ENCODE measurements around the gene TRAPPC14. TPM values are rescaled to one million over a fixed set of nuclear protein-coding genes. Genes with fewer than 3 reads are reported as not detected.

Gene TRAPPC14
- total and polyA plus RNA-seq, 9 of the 15 experiments (the other 6 are each of a cell fraction or from before 2014, with no cell fraction given), result 0.42 to 45.9 (median 18.2) TPM

DNA sequence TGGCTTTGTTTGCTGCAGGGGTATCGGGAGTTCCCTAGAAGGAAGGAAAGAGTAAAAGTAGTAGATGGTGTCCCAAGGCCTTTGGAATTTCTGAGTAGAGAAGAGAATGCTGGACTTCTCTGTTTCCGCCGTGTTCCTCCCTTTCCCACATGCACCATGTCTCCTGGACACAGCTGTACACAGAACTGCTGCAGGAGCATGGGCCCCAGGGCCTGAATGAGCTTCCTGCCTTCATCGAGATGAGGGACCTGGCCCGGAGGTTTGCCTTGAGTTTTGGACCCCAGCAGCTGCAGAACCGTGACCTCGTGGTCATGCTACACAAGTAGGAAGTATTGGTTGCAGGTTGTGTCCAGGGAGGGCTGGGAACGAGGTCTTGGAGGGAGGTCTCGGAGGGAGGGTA lies 45.9 kb upstream of the TRAPPC14 start:
- H3K79me2 ChIP-seq (ENCODE audit: control insufficient read depth, insufficient read depth, low read length), result no peaks in the 10 kb centered on the region
- H3K9ac ChIP-seq (ENCODE audit: insufficient read depth in 1 of 2, low read depth in 2 of 2, low read length in 2 of 2), result peak overlapping the region in 1 of 2 experiments; percentile 56; a peak in 1 of 4 replicates
- FAIRE-seq, result no peak
- H2AFZ ChIP-seq (ENCODE audit: low read depth, low read length), result no peak overlapping the region
- intact Hi-C loops (cut with micrococcal nuclease) (no loop called here), in situ Hi-C loops (cut with MboI) (no loop called here)
- TF ChIP-seq ZNF695 (CRISPR knock-in tag; IDR thresholded peaks at IDR 0.05) (no peak), ELF1 (tag; IDR thresholded peaks at IDR 0.05) (no peak), ZNF707 (CRISPR knock-in tag; conservative IDR thresholded peaks at IDR 0.05) (no peak), FOXA1 (IDR thresholded peaks at IDR 0.05; ENCODE audit: borderline replicate concordance) (no peak), MEF2A (IDR thresholded peaks at IDR 0.05; ENCODE audit: control insufficient read depth, low read depth, low read length) (no peak)
- TF ChIP-seq, protein P1, sequence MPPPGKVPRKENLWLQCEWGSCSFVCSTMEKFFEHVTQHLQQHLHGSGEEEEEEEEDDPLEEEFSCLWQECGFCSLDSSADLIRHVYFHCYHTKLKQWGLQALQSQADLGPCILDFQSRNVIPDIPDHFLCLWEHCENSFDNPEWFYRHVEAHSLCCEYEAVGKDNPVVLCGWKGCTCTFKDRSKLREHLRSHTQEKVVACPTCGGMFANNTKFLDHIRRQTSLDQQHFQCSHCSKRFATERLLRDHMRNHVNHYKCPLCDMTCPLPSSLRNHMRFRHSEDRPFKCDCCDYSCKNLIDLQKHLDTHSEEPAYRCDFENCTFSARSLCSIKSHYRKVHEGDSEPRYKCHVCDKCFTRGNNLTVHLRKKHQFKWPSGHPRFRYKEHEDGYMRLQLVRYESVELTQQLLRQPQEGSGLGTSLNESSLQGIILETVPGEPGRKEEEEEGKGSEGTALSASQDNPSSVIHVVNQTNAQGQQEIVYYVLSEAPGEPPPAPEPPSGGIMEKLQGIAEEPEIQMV (tag; conservative IDR thresholded peaks at IDR 0.05; ENCODE audit: low read depth), result no peak
- ChIA-PET POLR2A (interaction anchor here (1.0 kb wide), 1 partner anchor 16 kb away, joined by 4 read pairs; no protein-coding TSS in a partner anchor), CTCF (ENCODE audit: low intra/inter-chr PET ratio) (no interaction called here)
- H3K27me3 ChIP-seq (ENCODE audit: control insufficient read depth in 2 of 2, insufficient read depth in 2 of 2, low read length in 2 of 2), result no peaks in the 10 kb centered on the region
- whole genome bisulfite sequencing (ENCODE audit: insufficient coverage, low coverage, missing lambda C conversion rate), result 53% methylated on average over 9 of the region's 9 CpGs
- DNase-seq (ENCODE audit: extremely low read depth in 1 of 4, low spot score in 3 of 4), result no peak
- no peaks in the 10 kb centered on the region for H3K9me1 ChIP-seq (ENCODE audit: control insufficient read depth, insufficient read depth, low read length)
- no peaks in the 10 kb centered on the region for H4K20me1 ChIP-seq (replicated peaks; ENCODE audit: control insufficient read depth, insufficient read depth, low read length)
- peaks cover 19 to 21% of the 10 kb centered on the region in 2 experiments for H3K4me1 ChIP-seq (replicated peaks in 1 of 2; ENCODE audit: control insufficient read depth in 2 of 2, insufficient read depth in 2 of 2, low read length in 2 of 2)
- BruUV-seq (replicated peaks), result no TSS peak
- no peak overlapping the region for H3K4me2 ChIP-seq (ENCODE audit: insufficient read depth, low read length)
- ATAC-seq, result no peak
- no peak overlapping the region for H3K27ac ChIP-seq (ENCODE audit: extremely low read depth, low read depth, low read length)
- H3K4me3 ChIP-seq, result no peak overlapping the region
- H3K9me3 ChIP-seq (replicated peaks; ENCODE audit: control insufficient read depth, insufficient read depth, low read depth, low read length), result no peaks in the 10 kb centered on the region
- no peaks in the 10 kb centered on the region for H3K36me3 ChIP-seq (ENCODE audit: control insufficient read depth, insufficient read depth, low read length)
